H1 (cell line): ENCODE data around the gene SNX25. TPM values are rescaled to one million over a fixed set of nuclear protein-coding genes. Genes with fewer than 3 reads are reported as not detected.

Source experiments
- CTCF ChIA-PET: fragments of 300-600 bp; sonication (Branson Sonifier 250); formaldehyde crosslinking; loops from one replicate; lab custom pipeline; 2021; ENCODE audit not compliant: partially characterized antibody; lab: Charles Lee
- POLR2A ChIA-PET: fragments of 300-600 bp; sonication (Branson Sonifier 250); formaldehyde crosslinking; loops from one replicate; lab custom pipeline; 2021; ENCODE audit warnings: inconsistent platforms; ENCODE audit not compliant: partially characterized antibody; lab: Charles Lee
- DNase-seq, 2 experiments: peaks; one replicate each; pipeline versions ENCODE4 v3.0.0 to v3.0.0-alpha.2; 2010 to 2022; ENCODE audit warnings: low spot score in 2 of 2, low read depth in 1 of 2, mixed read lengths in 1 of 2
- FAIRE-seq: peaks from 2 replicates; lab custom pipeline; 2011; peaks lifted over from hg19 to GRCh38; lab: Jason Lieb, UNC
- H2AFZ ChIP-seq: 2 replicates; pipeline ENCODE4 v1.8.1; 2012; ENCODE audit warnings: low read length, inconsistent platforms
- H2AK5ac ChIP-seq: 2 replicates; pipeline ENCODE4 v1.6.1; 2013; ENCODE audit warnings: low read depth, low read length
- H2BK120ac ChIP-seq: replicated peaks from 2 replicates; pipeline ENCODE3; 2013; ENCODE audit warnings: low read depth, low read length, inconsistent platforms
- H2BK12ac ChIP-seq: 2 replicates; pipeline ENCODE4 v1.6.1; 2013; ENCODE audit warnings: low read depth, low read length
- H2BK15ac ChIP-seq: 2 replicates; pipeline ENCODE4 v1.6.1; 2013; ENCODE audit warnings: low read length
- H2BK20ac ChIP-seq: 2 replicates; pipeline ENCODE4 v1.6.1; 2013; ENCODE audit warnings: low read length
- H2BK5ac ChIP-seq: 2 replicates; pipeline ENCODE4 v1.6.1; 2013; ENCODE audit warnings: low read depth, low read length
- H3K14ac ChIP-seq: 2 replicates; pipeline ENCODE4 v1.6.1; 2013; ENCODE audit warnings: inconsistent platforms; ENCODE audit not compliant: insufficient read length
- H3K18ac ChIP-seq: 2 replicates; pipeline ENCODE4 v1.6.1; 2013; ENCODE audit warnings: low read length; ENCODE audit errors: extremely low read depth
- H3K23ac ChIP-seq: 2 replicates; pipeline ENCODE4 v1.6.1; 2013; ENCODE audit warnings: inconsistent platforms; ENCODE audit not compliant: insufficient read length
- H3K23me2 ChIP-seq: 2 replicates; pipeline ENCODE4 v1.6.1; 2013; ENCODE audit warnings: low read depth, low read length
- H3K27ac ChIP-seq: 2 replicates; pipeline ENCODE4 v1.6.1; 2011; ENCODE audit warnings: low read depth, low read length, inconsistent platforms
- H3K27me3 ChIP-seq, 4 experiments: replicated peaks in 1 of 4; 1 replicate in 1 of 4; 2 replicates in 3 of 4; pipeline versions ENCODE4 v1.6.1 to v1.8.1; 2011 to 2013; ENCODE audit warnings: low read length in 3 of 4, mild to moderate bottlenecking in 3 of 4, inconsistent platforms in 2 of 4, mixed read lengths in 2 of 4, moderate library complexity in 1 of 4; ENCODE audit not compliant: control insufficient read depth in 3 of 4, insufficient read depth in 3 of 4; ENCODE audit errors: extremely low read depth in 1 of 4
- H3K36me3 ChIP-seq, 4 experiments: 2 replicates each; pipeline versions ENCODE4 v1.6.1 to v1.8.1; 2011 to 2013; ENCODE audit warnings: mild to moderate bottlenecking in 4 of 4, low read length in 3 of 4, moderate library complexity in 2 of 4, control low read depth in 1 of 4, inconsistent platforms in 1 of 4; ENCODE audit not compliant: insufficient read depth in 4 of 4, control insufficient read depth in 2 of 4
- H3K4ac ChIP-seq: replicated peaks from 2 replicates; pipeline ENCODE3; 2013; ENCODE audit warnings: low read length, low read depth, mixed read lengths, inconsistent platforms; ENCODE audit not compliant: insufficient read length
- H3K4me1 ChIP-seq, 4 experiments: replicated peaks in 1 of 4; 1 replicate in 1 of 4; 2 replicates in 3 of 4; pipeline versions ENCODE4 v1.6.1 to v1.8.1; 2011 to 2013; ENCODE audit warnings: low read length in 3 of 4, inconsistent platforms in 2 of 4, mixed read lengths in 1 of 4; ENCODE audit not compliant: insufficient read depth in 4 of 4, control insufficient read depth in 3 of 4
- H3K4me2 ChIP-seq, 2 experiments: 2 replicates each; pipeline versions ENCODE4 v1.6.1 to v1.8.1; 2011 to 2013; ENCODE audit warnings: low read depth in 2 of 2, low read length in 2 of 2, control low read depth in 1 of 2, inconsistent platforms in 1 of 2, mild to moderate bottlenecking in 1 of 2; ENCODE audit not compliant: insufficient read depth in 1 of 2
- H3K4me3 ChIP-seq, 4 experiments: fragments of 200-600, 300-600 bp in 1 of 4; sonication (generic), shearing (Covaris generic), sonication (Bioruptor Twin) in 1 of 4; 2 replicates each; pipeline versions ENCODE4 v1.5.1 to v1.8.1; 2011 to 2016; ENCODE audit warnings: low read length in 4 of 4, low read depth in 3 of 4, control low read depth in 2 of 4, inconsistent platforms in 2 of 4, mild to moderate bottlenecking in 2 of 4, mixed read lengths in 1 of 4, moderate library complexity in 1 of 4; ENCODE audit not compliant: insufficient read depth in 2 of 4; ENCODE audit errors: extremely low read depth in 1 of 4
- H3K56ac ChIP-seq: replicated peaks from 2 replicates; pipeline ENCODE3; 2013; ENCODE audit warnings: low read depth, mild to moderate bottlenecking, mixed read lengths, low read length, inconsistent platforms; ENCODE audit not compliant: insufficient read length
- H3K79me1 ChIP-seq: 2 replicates; pipeline ENCODE4 v1.6.1; 2013; ENCODE audit warnings: low read depth, low read length, control low read depth
- H3K79me2 ChIP-seq, 2 experiments: 2 replicates each; pipeline versions ENCODE4 v1.6.1 to v1.8.1; 2012 to 2013; ENCODE audit warnings: low read length in 2 of 2, mild to moderate bottlenecking in 2 of 2, inconsistent platforms in 1 of 2; ENCODE audit not compliant: insufficient read depth in 2 of 2, control insufficient read depth in 1 of 2
- H3K9ac ChIP-seq, 4 experiments: replicated peaks in 1 of 4; 1 replicate in 1 of 4; 2 replicates in 3 of 4; pipeline versions ENCODE4 v1.6.1 to v1.8.1; 2011 to 2013; ENCODE audit warnings: low read depth in 3 of 4, low read length in 3 of 4, control low read depth in 2 of 4, mild to moderate bottlenecking in 2 of 4, moderate library complexity in 2 of 4, inconsistent platforms in 1 of 4; ENCODE audit errors: extremely low read depth in 1 of 4
- H3K9me3 ChIP-seq, 2 experiments: 2 replicates each; pipeline versions ENCODE4 v1.6.1 to v1.8.1; 2012 to 2013; ENCODE audit warnings: mild to moderate bottlenecking in 2 of 2, moderate library complexity in 2 of 2, control low read depth in 1 of 2, inconsistent platforms in 1 of 2, low read depth in 1 of 2, low read length in 1 of 2, mixed read lengths in 1 of 2; ENCODE audit not compliant: insufficient read depth in 2 of 2
- H4K20me1 ChIP-seq, 2 experiments: replicated peaks in 1 of 2; 2 replicates each; pipeline versions ENCODE3 to v1.8.1; 2011 to 2013; ENCODE audit warnings: inconsistent platforms in 2 of 2, low read length in 2 of 2, mild to moderate bottlenecking in 1 of 2; ENCODE audit not compliant: insufficient read depth in 2 of 2, control insufficient read depth in 1 of 2
- H4K5ac ChIP-seq: 2 replicates; pipeline ENCODE4 v1.6.1; 2013; ENCODE audit warnings: low read length, low read depth, mixed read lengths, inconsistent platforms; ENCODE audit not compliant: insufficient read length
- H4K8ac ChIP-seq: 2 replicates; pipeline ENCODE4 v1.8.0; 2013; ENCODE audit warnings: mild to moderate bottlenecking, moderate library complexity, low read length, inconsistent platforms; ENCODE audit not compliant: insufficient read depth; ENCODE audit errors: extremely low read depth
- H4K91ac ChIP-seq: replicated peaks from 2 replicates; pipeline ENCODE3; 2013; ENCODE audit warnings: low read length, mixed read lengths, inconsistent platforms; ENCODE audit not compliant: insufficient read length
- BCL11A ChIP-seq, 2 experiments: IDR thresholded peaks; one replicate each; pipeline ENCODE4 v1.6.1; 2011; ENCODE audit warnings: low read depth in 2 of 2, low read length in 2 of 2, mild to moderate bottlenecking in 2 of 2
- CTBP2 ChIP-seq: IDR thresholded peaks from 2 replicates; pipeline ENCODE4 v1.7.0; 2011; ENCODE audit warnings: borderline replicate concordance, mild to moderate bottlenecking, moderate library complexity, mixed read lengths, low read length; ENCODE audit not compliant: insufficient read depth, insufficient read length
- EGR1 ChIP-seq: IDR thresholded peaks from 2 replicates; pipeline ENCODE4 v1.6.1; 2011; ENCODE audit warnings: low read depth, low read length, borderline replicate concordance
- KDM4A ChIP-seq: IDR thresholded peaks from one replicate; pipeline ENCODE4 v1.7.1; 2012; ENCODE audit warnings: low read depth, mild to moderate bottlenecking, moderate library complexity, low read length, inconsistent platforms; ENCODE audit not compliant: severe bottlenecking
- KDM5A ChIP-seq: fragments of 200-600 bp; IDR thresholded peaks from 2 replicates; pipeline ENCODE4 v1.7.1; 2012; ENCODE audit warnings: mild to moderate bottlenecking, low read length, inconsistent platforms, mixed read lengths
- PHF8 ChIP-seq: fragments of 200-600 bp; sonication (generic); conservative IDR thresholded peaks from 2 replicates; pipeline ENCODE4 v1.7.1; 2012; ENCODE audit warnings: low read depth, mild to moderate bottlenecking, inconsistent platforms, low read length, moderate library complexity
- RAD21 ChIP-seq, 2 experiments: IDR thresholded peaks in 1 of 2; conservative IDR thresholded peaks in 1 of 2; 2 replicates each; pipeline ENCODE4 v1.6.1; 2011; ENCODE audit warnings: low read depth in 2 of 2, low read length in 2 of 2, improper control_type of control experiment in 1 of 2, inconsistent platforms in 1 of 2, mild to moderate bottlenecking in 1 of 2, moderate library complexity in 1 of 2
- RXRA ChIP-seq: IDR thresholded peaks from 2 replicates; pipeline ENCODE4 v1.6.1; 2011; ENCODE audit warnings: low read depth, mild to moderate bottlenecking, low read length, moderate library complexity; ENCODE audit not compliant: insufficient read depth
- SIRT6 ChIP-seq: IDR thresholded peaks from one replicate; pipeline ENCODE4 v1.7.1; 2012; ENCODE audit warnings: low read length, inconsistent platforms
- SP4 ChIP-seq: IDR thresholded peaks from 2 replicates; pipeline ENCODE4 v1.6.1; 2012; ENCODE audit warnings: low read length, inconsistent platforms
- TCF12 ChIP-seq: IDR thresholded peaks from 2 replicates; pipeline ENCODE4 v1.6.1; 2011; ENCODE audit warnings: low read depth, mild to moderate bottlenecking, low read length
- WGBS, 2 experiments: shearing (Covaris generic) in 1 of 2; methylation state at CpG; one replicate each; pipeline versions ENCODE4 v1.1.6 to v1.1.7; 2013 to 2015; ENCODE audit warnings: low lambda C conversion rate in 2 of 2, mixed read lengths in 2 of 2, inconsistent platforms in 1 of 2, low coverage in 1 of 2, missing lambda C conversion rate in 1 of 2; ENCODE audit not compliant: insufficient replicate concordance in 2 of 2, insufficient coverage in 1 of 2, insufficient read length in 1 of 2; ENCODE audit errors: extremely low coverage in 1 of 2, missing lambda C conversion rate in 1 of 2; 5-methylcytosine and 5-hydroxymethylcytosine counted together
- polyA plus RNA-seq, 7 experiments: library from polyadenylated mRNA; depleted of rRNA in 3 of 7; stranded (reverse) in 5 of 7; unstranded in 2 of 7; fragments of >200 nt in 5 of 7; fragments of 200-250 nt in 2 of 7; gene quantifications; 1 replicate in 5 of 7; 2 replicates in 1 of 7; 4 replicates in 1 of 7; pipeline versions ENCODE4 v1.2.1 to v1.2.3, GENCODE V29; 2011 to 2013; ENCODE audit warnings: missing spikeins in 2 of 7, mixed read lengths in 2 of 7
- total RNA-seq: library from RNA; stranded (reverse); fragmentation: NEBNext Ultra II Directional; extraction: Animal tissue kit (Norgen Biotek cat#: 25700); gene quantifications from 2 replicates; pipeline ENCODE4 v1.2.1, GENCODE V29; 2021

SNX25 gene
- total and polyA plus RNA-seq, 2 of the 8 experiments (the other 6 are each of a cell fraction or from before 2014, with no cell fraction given), result 5.4 to 19.9 TPM

- no peaks in the 10 kb centered on the region for H3K27me3 ChIP-seq
- no peak overlapping the region for H2BK15ac ChIP-seq
- no peak overlapping the region for H3K4me3 ChIP-seq
- H4K8ac ChIP-seq, result no peak overlapping the region
- H3K27ac ChIP-seq, result no peak overlapping the region
- H3K4me1 ChIP-seq, result peaks cover 0 to 3% (median 0%) of the 10 kb centered on the region in 4 experiments; a peak in 1 of 7 replicates
- no peak for TF ChIP-seq PHF8
- no peak for TF ChIP-seq CTBP2
- no peak for TF ChIP-seq RAD21 (IDR thresholded peaks at IDR 0.05 in 1 of 2, conservative IDR thresholded peaks at IDR 0.05 in 1 of 2; ENCODE audit: low read depth in 2 of 2, low read length in 2 of 2)
- TF ChIP-seq EGR1, result no peak
- no peak for TF ChIP-seq BCL11A (IDR thresholded peaks at IDR 0.05; ENCODE audit: low read depth in 2 of 2, low read length in 2 of 2)
- no peak for TF ChIP-seq SP4
- no peak for TF ChIP-seq KDM4A
- no peak for TF ChIP-seq TCF12
- TF ChIP-seq SIRT6, result no peak
- no peak for TF ChIP-seq RXRA
- TF ChIP-seq KDM5A, result no peak
- TF ChIP-seq, all 59 proteins: peak for 0
- H3K18ac ChIP-seq, result no peak overlapping the region
- H2BK20ac ChIP-seq, result no peak overlapping the region
- 93% methylated on average over 12 of the region's 12 CpGs; no CpG with 5 or more reads in 1 of the 2 experiments for WGBS, 2 experiments
- H2BK5ac ChIP-seq, result no peak overlapping the region
- H4K91ac ChIP-seq, result no peak overlapping the region
- H3K23me2 ChIP-seq, result no peaks in the 10 kb centered on the region
- H3K9me3 ChIP-seq, result no peaks in the 10 kb centered on the region
- H3K36me3 ChIP-seq, result no peaks in the 10 kb centered on the region
- no peak overlapping the region for H2AFZ ChIP-seq
- H3K4ac ChIP-seq, result no peak overlapping the region
- no peak overlapping the region for H4K5ac ChIP-seq
- ChIA-PET POLR2A (interaction anchor here (5.5 kb wide), 1 partner anchor 9 kb away, joined by 25 read pairs; the partner anchor contains the start of genes ANKRD37 and LRP2BP), CTCF (interaction anchor here (0.6 to 1.2 kb wide), 3 partner anchors 160 to 789 kb away, joined by 3 to 4 read pairs (median 3); no protein-coding TSS in a partner anchor)
- FAIRE-seq (no peak), DNase-seq (no peak)
- no peak overlapping the region for H2BK12ac ChIP-seq
- no peaks in the 10 kb centered on the region for H3K79me1 ChIP-seq
- H3K9ac ChIP-seq, result no peak overlapping the region
- no peaks in the 10 kb centered on the region for H4K20me1 ChIP-seq
- H2AK5ac ChIP-seq, result no peak overlapping the region
- no peak overlapping the region for H3K56ac ChIP-seq
- no peak overlapping the region for H3K14ac ChIP-seq
- H3K4me2 ChIP-seq, result no peak overlapping the region
- no peak overlapping the region for H3K23ac ChIP-seq
- H2BK120ac ChIP-seq, result no peak overlapping the region
- no peaks in the 10 kb centered on the region for H3K79me2 ChIP-seq
These were observed 178.6 kb downstream of the SNX25 start for GRCh38 chr4:185387957-185388356.
